Stimulated activated memory B cell treated with anti-CD40 and anti-IgM and Interleukin-4, amounts not matched to agents 10 μg/mL and 1 μg/mL and 100 μg/mL, for 72 hours (primary cell): ENCODE data around the gene VLDLR.
A peak's percentile ranks its signal among the peaks of the same experiment; 100 is the strongest.

ENCODE experiments used
- ATAC-seq: fragments of 150-1000 bp; cut with Tn5 transposase; 2 replicates; pipeline ENCODE4 v1.10.0; 2021
- H3K27ac Mint-ChIP-seq: one replicate; pipeline ENCODE4 v1.8.0; 2022; ENCODE audit warnings: mild to moderate bottlenecking, mixed read lengths
- H3K27me3 Mint-ChIP-seq: one replicate; pipeline ENCODE4 v1.8.0; 2022; ENCODE audit warnings: mixed read lengths
- H3K36me3 Mint-ChIP-seq: one replicate; pipeline ENCODE4 v1.8.0; 2022; ENCODE audit warnings: mixed read lengths
- H3K4me1 Mint-ChIP-seq: one replicate; pipeline ENCODE4 v1.8.0; 2022; ENCODE audit warnings: mixed read lengths
- H3K4me3 Mint-ChIP-seq: one replicate; pipeline ENCODE4 v1.8.0; 2022; ENCODE audit warnings: mild to moderate bottlenecking, moderate library complexity, mixed read lengths
- H3K9me3 Mint-ChIP-seq: one replicate; pipeline ENCODE4 v1.8.0; 2022; ENCODE audit warnings: mixed read lengths

VLDLR gene

DNA sequence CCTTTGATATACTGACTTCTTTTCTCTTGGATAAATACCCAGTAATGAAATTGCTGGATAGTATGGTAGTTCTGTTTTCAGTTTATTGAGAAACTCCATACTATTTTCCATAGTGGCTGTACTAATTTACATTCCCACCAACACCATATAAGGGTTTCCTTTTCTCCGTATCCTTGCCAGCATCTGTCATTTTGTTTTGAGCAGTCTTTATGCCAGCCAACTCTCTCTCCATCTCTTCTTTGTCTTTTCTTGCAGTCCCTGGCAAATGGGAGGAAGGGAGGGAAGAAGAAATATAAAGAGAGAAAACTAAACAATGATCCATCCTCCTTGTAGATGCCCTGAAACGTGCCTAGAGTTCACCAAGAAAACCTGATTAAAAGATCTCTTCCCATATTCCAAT, 9.6 kb upstream of the VLDLR start:
- Mint-ChIP-seq H3K27ac (no peak overlapping the region), H3K4me3 (no peak overlapping the region), H3K4me1 (no peaks in the 10 kb centered on the region), H3K27me3 (peaks cover 22% of the 10 kb centered on the region), H3K9me3 (no peaks in the 10 kb centered on the region), H3K36me3 (no peaks in the 10 kb centered on the region)
- ATAC-seq, result no peak

DNA sequence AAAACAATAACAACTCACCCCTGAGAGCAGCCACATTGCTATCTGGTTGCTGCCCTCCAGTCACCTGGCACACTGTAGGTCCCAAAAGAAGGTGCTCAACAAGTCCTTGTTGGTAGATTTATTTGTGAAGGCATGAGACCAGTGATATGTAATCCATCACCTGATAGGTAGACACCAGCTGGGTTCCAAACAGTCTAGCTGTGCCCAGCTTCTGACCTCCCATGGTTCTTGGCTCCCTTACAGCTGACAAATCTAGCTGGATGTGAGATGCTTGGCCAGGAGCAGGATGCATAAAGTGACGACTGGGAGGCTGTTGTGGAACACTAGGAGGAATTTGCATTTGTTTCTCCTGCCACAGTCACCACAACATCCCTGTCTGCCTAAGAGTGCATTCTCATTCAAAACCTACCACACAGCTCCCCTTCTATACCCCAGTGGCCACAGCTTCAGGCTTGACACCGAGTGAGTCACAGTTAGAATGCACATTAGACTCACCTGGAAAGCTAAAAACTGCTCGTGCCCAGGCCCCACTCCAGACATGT, 7.8 kb upstream of the VLDLR start:
- peaks cover 26% of the 10 kb centered on the region for H3K27me3 Mint-ChIP-seq
- H3K36me3 Mint-ChIP-seq, result no peaks in the 10 kb centered on the region
- H3K4me3 Mint-ChIP-seq, result no peak overlapping the region
- H3K9me3 Mint-ChIP-seq, result peaks cover 4% of the 10 kb centered on the region
- H3K27ac Mint-ChIP-seq, result no peak overlapping the region
- no peaks in the 10 kb centered on the region for H3K4me1 Mint-ChIP-seq
- peak; percentile 18 for ATAC-seq

DNA sequence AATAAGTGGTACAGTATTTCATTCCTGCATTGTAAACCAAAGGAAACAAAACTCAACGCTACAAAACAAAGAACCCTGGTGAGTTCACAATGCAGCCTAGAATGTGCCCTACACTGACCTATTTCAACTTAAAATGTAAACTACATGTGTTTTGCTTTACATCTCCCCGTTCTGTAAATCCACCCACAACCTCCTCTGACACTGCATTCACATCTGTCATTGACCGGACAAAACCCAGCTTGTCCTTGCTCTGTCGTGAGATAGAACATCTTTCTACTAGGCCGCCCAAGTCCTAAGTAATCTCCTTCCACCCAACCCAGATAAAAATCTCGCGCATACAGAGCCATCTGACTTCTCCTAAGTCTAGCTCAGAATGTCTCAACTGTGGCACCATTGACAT, 6.1 kb upstream of the VLDLR start:
- H3K27me3 Mint-ChIP-seq, result peaks cover 40% of the 10 kb centered on the region
- H3K36me3 Mint-ChIP-seq, result no peaks in the 10 kb centered on the region
- peaks cover 4% of the 10 kb centered on the region for H3K9me3 Mint-ChIP-seq
- no peak for ATAC-seq
- peaks cover 2% of the 10 kb centered on the region for H3K4me1 Mint-ChIP-seq
- no peak overlapping the region for H3K27ac Mint-ChIP-seq
- no peak overlapping the region for H3K4me3 Mint-ChIP-seq

DNA sequence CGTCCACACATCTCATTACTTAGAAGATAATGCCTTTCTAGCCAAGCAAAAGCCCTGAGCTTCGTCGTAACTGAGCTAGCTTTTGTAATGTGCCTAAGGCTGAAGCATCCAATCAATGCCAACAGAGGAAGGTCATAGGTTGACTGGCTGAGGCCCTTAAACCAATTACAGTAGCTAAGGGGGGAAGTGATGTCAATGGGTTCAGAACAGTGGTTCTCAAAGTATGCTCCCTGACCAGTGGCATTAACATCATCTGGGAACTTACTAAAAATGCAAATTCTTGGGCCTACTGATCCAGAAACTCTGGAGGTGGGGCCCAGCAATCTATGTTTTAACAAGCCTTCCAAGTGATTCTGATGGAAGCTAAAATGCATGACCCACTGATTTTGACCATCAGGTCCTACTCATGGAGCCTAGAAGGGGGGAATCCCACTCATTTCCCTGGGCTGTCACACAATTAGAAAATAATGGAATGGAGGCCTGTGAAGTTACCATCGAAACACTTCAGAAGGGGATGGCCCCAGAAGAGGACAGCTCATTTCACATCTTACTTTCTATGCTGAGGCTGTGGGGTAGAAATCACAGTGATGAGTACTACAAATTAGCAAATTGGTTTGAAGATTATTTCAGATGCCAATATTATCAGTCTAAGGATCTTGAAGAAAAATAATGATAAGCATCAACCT, 4.8 kb upstream of the VLDLR start:
- Mint-ChIP-seq H3K9me3 (peaks cover 4% of the 10 kb centered on the region), H3K4me1 (peaks cover 10% of the 10 kb centered on the region), H3K27ac (no peak overlapping the region), H3K27me3 (peaks cover 49% of the 10 kb centered on the region), H3K4me3 (no peak overlapping the region), H3K36me3 (no peaks in the 10 kb centered on the region)
- peak; percentile 43 for ATAC-seq

DNA sequence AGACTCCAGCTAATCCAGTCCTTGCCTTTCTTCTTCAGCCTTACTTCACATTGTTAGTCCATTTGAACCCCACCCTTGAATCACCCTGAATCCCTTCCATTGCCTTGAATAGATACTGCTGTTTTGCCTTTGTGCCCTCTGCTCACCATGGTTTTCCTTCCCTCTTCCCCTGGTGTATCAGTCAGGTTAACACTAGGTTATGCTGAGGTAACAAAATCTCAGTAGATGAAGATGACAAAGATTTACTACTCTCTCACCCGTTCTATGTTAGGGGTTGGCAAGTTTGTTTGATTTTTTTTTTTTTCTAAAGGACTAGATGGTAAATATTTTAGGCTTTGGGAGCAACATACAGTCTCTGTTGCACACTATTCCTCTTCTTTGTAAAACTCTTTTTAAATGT, 3.3 kb upstream of the VLDLR start:
- peaks cover 21% of the 10 kb centered on the region for H3K4me1 Mint-ChIP-seq
- peaks cover 4% of the 10 kb centered on the region for H3K9me3 Mint-ChIP-seq
- H3K27me3 Mint-ChIP-seq, result peaks cover 62% of the 10 kb centered on the region
- H3K4me3 Mint-ChIP-seq, result no peak overlapping the region
- ATAC-seq, result no peak
- H3K36me3 Mint-ChIP-seq, result no peaks in the 10 kb centered on the region
- no peak overlapping the region for H3K27ac Mint-ChIP-seq

DNA sequence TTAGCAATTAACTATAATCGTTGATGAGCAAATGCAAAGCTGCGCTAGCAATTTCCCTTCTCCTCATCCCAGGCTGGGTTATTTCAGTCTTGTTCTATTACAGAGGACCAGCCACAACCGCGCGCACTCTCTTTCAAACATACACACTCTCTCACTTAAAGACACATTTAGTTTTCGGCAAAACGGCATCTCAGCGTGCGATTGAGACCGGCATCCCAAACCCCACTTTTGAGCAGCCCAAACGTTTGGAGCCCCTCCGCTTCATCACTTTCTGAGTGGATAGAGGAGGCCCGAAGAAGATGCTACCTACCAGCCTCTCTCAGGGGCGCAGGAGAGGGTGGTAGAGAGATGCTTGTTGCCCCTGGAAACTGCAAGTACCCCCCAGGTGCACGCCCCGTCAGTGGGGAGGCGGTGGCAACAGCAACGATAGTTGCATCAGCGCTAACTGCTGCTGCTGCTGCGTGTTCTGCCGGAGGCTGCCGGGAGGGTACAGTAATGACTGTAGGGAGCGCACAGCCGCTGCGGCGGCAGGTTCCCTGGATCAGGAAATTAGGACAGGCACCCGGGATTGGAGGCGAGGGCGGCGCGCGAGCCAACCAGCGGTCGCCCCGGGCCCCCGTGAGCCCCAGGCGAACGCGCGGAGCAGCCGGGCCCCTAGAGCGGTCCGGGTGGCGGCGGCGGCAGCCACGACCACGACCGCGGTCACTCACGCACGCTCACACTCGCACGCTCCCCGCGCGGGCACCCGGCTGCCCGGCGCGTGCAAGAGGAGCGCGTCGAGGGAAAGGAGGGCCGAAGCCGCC, 467 bp upstream of the VLDLR start:
- Mint-ChIP-seq H3K4me3 (peak overlapping the region; percentile 73), H3K27ac (no peak overlapping the region), H3K4me1 (peaks cover 25% of the 10 kb centered on the region), H3K36me3 (no peaks in the 10 kb centered on the region), H3K27me3 (peaks cover 78% of the 10 kb centered on the region), H3K9me3 (peaks cover 4% of the 10 kb centered on the region)
- ATAC-seq, result no peak

DNA sequence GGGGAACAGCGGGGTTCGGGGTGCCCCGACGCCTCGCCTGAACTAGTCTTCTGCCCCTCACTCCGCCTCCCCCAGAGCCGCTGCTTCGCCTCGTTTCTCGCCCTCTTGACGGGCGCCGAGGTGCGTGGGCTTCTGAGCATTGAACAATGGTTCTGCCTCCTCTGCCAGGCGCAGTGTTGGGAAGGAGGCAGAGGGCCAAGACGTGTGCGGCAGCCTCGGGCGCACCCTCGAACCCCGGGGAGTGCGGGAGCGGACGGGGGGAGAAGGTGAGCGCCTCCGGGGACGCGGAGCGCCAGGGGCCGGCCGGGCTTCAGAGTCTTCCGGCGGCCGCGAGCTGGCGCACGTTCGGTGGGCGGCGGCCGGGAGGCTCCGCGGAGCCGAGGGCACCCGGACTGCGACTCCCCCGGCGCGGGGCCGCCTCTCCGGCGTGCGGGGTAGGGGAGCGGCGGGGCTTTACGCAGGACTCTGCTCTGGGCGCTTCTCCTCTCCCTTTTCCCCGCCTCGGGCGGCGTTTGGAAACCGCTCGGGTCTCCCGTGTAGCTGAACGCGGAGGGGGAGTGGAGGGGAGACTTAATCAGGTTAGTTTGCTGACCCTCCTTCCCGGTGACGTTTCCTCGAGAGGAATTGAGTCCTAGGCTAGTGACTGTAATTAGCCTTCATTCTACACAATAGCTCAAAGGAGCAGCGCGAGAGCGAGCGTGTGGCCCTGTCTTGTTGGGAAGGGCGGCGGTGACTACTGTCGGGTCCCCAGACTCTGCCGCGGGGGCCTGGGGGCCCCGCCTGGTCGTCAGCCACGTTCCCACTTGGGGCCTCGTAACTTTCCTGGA, 1.1 kb downstream of the VLDLR start:
- Mint-ChIP-seq H3K4me3 (peak overlapping the region; percentile 75), H3K36me3 (no peaks in the 10 kb centered on the region), H3K9me3 (peaks cover 4% of the 10 kb centered on the region), H3K27ac (no peak overlapping the region), H3K4me1 (peaks cover 25% of the 10 kb centered on the region), H3K27me3 (peaks cover 78% of the 10 kb centered on the region)
- ATAC-seq, result no peak

DNA sequence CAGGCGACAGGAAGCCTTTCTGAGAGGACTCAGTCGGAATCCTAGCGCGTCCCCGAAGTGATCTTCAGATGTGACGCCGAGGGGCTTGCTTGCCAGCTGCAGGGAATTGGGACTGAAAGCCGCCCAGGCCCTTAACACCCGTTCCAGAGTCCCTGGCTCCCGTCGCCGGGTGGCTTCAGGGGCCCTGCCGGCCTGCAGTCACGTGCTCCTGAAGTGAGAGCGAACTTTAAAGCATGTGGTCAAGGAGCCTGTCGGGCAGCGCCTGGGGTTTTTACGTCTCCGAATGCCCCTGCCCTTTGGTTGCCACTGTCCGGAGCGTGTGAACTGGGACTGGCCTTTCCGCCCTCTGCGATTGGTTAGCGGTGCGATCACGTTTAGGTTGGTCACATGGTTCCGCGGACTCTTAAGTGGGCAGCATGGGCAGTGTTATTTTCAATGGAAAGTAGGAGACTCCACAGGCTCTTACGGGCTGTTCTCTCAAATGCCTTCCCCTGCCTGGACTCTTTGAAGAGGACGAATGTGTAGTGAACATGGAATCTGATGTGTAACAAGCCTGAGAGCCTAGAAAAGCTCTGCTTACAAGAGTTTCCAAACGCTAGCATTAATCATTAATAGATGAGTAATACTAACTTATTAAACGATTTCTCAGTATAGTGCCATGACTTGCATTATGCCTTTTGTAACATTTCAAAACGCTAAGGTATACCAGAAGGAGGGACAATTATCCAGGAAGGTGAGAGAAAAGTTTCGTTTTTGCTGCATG, 1.9 kb downstream of the VLDLR start:
- H3K9me3 Mint-ChIP-seq, result no peaks in the 10 kb centered on the region
- H3K27me3 Mint-ChIP-seq, result peaks cover 70% of the 10 kb centered on the region

DNA sequence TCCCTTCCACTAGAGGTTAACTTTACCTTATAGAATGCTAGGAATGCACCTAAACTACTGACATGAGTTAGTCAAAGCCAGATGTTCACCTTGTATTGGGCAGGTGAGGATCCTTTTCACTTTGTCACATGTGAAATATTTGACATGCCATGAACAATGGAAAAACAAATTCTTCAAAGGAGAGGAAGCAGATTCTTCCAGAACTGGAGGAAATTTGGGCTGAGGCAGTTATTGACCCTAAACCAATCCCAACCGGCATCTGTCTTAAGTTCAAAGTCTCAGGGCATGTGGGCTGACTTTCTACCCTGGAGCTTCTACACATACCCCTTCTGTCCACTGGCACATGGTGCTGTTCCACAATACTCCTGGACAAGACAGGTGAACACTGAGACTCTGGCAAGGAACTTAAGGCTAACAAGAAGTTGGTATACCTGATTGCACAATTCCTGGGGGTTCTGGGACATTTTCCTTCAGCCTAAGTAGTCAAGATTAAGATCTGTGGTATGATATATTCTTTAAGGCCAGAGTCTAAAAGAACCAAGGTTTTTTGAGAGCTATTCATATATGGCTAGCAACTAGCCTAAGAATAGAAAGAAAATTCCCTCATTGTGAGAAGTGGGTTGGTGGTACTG, 2.6 kb downstream of the VLDLR start:
- peaks cover 63% of the 10 kb centered on the region for H3K27me3 Mint-ChIP-seq
- no peaks in the 10 kb centered on the region for H3K9me3 Mint-ChIP-seq
- ATAC-seq, result no peak
- peaks cover 25% of the 10 kb centered on the region for H3K4me1 Mint-ChIP-seq
- no peak overlapping the region for H3K4me3 Mint-ChIP-seq
- no peaks in the 10 kb centered on the region for H3K36me3 Mint-ChIP-seq
- H3K27ac Mint-ChIP-seq, result no peak overlapping the region

More for the DNA sequence above, 1.9 kb downstream of the VLDLR start:
- Mint-ChIP-seq H3K4me3 (peak overlapping the region; percentile 21), H3K36me3 (no peaks in the 10 kb centered on the region), H3K27ac (no peak overlapping the region), H3K4me1 (peaks cover 25% of the 10 kb centered on the region)
- ATAC-seq, result no peak

DNA sequence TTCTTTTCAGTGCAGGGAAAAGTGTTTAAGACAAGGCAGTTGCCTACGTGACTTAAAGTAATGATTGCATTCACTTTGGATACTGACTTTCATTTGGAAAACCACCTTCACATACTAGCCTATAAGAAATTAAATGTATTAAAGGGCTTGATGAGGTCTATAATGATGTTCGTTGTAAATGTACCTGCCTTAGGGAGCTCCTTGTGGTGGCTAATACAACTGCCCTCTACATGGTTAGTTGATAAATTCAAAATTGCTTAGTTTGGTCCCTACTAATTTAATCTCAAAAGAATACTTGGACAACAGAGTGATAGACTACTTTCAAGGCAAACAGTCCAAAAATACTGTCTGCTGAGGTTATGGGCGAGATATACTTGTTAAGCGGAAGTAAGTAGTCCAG, 3.8 kb downstream of the VLDLR start:
- Mint-ChIP-seq H3K27me3 (peaks cover 51% of the 10 kb centered on the region), H3K27ac (no peak overlapping the region), H3K4me3 (no peak overlapping the region), H3K4me1 (peaks cover 23% of the 10 kb centered on the region), H3K36me3 (no peaks in the 10 kb centered on the region), H3K9me3 (no peaks in the 10 kb centered on the region)
- no peak for ATAC-seq

DNA sequence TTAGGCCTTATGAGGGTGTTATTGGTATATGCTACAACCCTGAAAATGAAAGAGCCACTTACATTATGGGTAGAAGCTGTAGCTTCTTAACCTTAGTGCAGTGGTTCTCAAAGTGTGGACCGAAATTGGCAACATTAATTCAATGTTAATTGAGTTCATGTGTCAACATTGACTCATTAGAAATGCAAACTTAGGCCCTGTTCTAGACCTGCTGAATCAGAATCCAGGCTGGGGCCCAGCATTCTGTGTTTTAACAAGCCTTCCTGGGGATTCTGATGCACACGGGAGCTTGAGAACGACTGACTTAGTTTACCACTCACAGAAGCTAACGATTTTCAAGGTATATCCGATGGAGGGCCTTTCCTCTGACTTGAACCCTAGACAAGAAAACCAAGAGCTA, 7.3 kb downstream of the VLDLR start:
- Mint-ChIP-seq H3K27me3 (peaks cover 22% of the 10 kb centered on the region), H3K27ac (no peak overlapping the region), H3K4me3 (no peak overlapping the region), H3K36me3 (no peaks in the 10 kb centered on the region), H3K9me3 (peaks cover 4% of the 10 kb centered on the region), H3K4me1 (no peaks in the 10 kb centered on the region)
- ATAC-seq, result no peak

DNA sequence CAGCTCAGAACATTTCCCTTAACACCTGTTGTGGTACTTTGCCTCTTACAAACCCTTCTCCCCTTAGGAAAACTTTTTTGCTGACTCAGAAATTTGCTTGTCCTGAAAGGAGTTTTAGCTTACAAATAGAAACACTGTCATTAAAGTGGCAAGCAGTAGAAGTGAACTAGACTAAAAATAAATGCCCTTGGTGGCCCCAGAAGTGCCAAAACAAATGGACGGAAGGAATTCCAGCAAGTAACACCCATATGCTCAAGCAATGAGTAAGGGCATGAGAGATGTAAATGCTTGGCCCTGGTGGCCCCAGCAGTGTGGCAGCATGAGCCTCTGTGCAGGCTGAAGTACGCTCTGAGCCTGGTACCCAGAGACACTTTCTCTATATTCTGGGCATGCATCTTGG, 8.6 kb downstream of the VLDLR start:
- no peak overlapping the region for H3K4me3 Mint-ChIP-seq
- H3K27ac Mint-ChIP-seq, result no peak overlapping the region
- peaks cover 4% of the 10 kb centered on the region for H3K9me3 Mint-ChIP-seq
- H3K36me3 Mint-ChIP-seq, result no peaks in the 10 kb centered on the region
- peaks cover 17% of the 10 kb centered on the region for H3K27me3 Mint-ChIP-seq
- H3K4me1 Mint-ChIP-seq, result no peaks in the 10 kb centered on the region
- no peak for ATAC-seq

DNA sequence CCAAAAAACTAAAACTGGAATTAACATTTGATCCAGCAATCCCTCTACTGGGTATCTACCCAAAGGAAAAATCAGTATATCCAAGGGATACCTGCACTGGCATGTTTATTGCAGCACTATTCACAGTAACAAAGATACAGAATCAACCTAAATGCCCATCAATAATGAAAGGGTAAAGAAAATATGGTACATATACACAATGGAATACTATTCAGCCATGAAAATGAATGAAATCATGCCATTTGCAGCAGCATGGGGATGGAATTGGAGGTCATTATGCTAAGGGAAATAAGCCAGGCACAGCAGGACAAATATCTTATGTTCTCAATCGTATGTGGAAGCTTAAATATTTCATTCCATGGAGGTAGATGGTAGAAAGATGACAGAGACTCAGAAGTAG, 9.7 kb downstream of the VLDLR start:
- Mint-ChIP-seq H3K4me3 (no peak overlapping the region), H3K27ac (no peak overlapping the region), H3K27me3 (peaks cover 8% of the 10 kb centered on the region), H3K4me1 (no peaks in the 10 kb centered on the region), H3K36me3 (no peaks in the 10 kb centered on the region), H3K9me3 (peaks cover 4% of the 10 kb centered on the region)
- no peak for ATAC-seq

DNA sequence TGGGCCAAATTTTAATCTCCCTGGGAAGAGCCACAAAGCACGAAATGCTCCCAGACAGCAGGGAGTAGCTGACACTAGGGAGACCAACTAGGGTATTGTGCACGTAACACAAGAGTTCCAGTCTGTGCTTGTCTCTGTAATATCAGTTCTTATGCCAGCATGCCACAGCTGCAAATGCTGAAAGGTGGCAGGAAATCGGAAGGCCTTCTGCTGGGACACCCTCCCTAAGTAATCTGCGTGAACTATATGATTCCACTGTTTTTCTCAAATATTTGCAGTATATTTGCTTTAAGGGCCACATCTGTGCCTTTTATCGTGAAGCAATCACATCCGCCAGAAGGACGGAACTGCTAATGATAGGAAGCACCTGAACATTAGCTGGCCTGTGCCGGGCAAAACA, 12.6 kb downstream of the VLDLR start:
- H3K9me3 Mint-ChIP-seq, result peaks cover 4% of the 10 kb centered on the region
- H3K27me3 Mint-ChIP-seq, result peaks cover 18% of the 10 kb centered on the region
- no peak overlapping the region for H3K4me3 Mint-ChIP-seq
- no peak overlapping the region for H3K27ac Mint-ChIP-seq
- ATAC-seq, result no peak
- no peaks in the 10 kb centered on the region for H3K36me3 Mint-ChIP-seq
- no peaks in the 10 kb centered on the region for H3K4me1 Mint-ChIP-seq
